Cortex of kidney (tissue), 1 donor: ENCODE data around the gene TK2.
"Not testable (repeated sequence)": the region's sequence is repeated elsewhere in the genome, so short reads cannot be mapped to it uniquely, and the experiment has no call there.

Source experiments
- DNase-seq: peaks from one replicate; lab custom pipeline; 2025; lab: John Stamatoyannopoulos, UW

The TK2 gene

DNA sequence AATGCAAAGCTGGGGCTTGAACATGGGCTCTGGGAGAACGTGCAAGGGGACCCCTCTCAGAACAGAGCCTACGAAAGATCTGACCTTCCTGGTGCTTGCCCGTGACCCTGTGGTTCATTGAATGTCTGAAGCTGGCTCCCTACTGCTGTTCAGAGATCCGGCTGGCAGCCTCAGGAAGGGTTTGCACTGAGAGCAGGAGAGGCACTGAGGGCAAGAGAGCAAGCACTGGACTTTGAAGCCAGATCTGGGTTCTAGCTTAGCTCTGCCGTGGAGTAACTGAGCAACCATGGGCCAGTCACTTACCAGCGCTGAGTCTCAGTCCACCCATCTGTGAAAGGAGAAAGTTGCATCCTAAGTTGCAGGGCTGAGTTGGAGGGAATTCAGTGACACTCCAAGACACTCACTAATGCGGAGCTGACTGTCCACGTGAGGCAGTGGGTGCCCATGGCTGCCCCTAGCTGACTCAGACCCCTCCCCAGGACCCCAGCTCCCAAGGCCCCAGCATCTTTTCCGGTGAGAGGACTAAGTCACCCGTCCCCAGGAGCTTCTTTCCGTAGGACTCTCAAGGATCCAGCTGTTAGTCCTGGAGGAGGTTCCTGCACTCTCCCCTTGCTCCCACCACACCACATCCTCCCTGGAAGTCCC lies 81.5 kb downstream of the TK2 start:
- no peak for DNase-seq

- DNase-seq: no peak
Measured at GRCh38 chr16:66467611-66468010, 82.3 kb downstream of the TK2 start.

- not testable (repeated sequence) for DNase-seq
Measured at GRCh38 chr16:66466636-66467035, 83.3 kb downstream of the TK2 start.

GRCh38 chr16:66465946-66466345 lies 84.0 kb downstream of the TK2 start:
- not testable (repeated sequence) for DNase-seq

DNA sequence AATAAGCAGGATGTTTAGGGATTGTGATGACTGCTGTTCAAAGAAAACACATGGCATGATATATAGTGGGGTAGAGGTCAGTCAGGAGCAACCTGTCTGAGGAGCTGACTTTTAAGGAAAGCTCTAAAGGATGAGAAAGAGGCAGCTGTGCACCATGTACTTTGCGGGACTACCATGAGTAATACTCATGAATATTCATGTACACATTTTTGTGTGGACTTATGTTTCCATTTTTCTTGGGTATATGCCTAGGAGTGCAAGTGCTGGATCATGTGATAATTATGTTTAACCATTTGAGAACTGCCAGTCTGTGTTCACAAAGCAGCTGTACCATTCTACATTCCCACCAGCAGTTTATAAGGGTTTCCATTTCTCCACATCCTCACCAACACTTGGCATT lies 87.0 kb downstream of the TK2 start:
- DNase-seq: no peak

DNA sequence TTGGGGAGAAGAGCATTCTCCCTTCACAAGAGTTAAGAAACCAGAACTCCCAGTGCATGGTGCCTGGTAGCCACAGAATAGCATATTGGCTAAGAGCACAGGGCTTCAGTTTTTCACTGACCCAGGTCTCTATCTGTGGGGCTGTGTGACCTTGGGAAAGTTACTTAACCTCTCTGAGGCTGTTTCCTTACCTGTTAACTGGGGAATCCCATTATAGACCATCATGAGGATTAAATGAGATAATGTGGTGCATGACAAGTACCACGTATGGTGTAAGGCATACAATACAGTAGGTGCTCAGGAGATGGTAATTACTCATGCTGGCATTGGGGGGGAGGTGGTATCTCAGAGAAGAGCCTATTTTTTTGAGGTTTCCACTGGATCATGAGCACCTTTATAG lies 89.2 kb downstream of the TK2 start:
- DNase-seq: no peak

DNA sequence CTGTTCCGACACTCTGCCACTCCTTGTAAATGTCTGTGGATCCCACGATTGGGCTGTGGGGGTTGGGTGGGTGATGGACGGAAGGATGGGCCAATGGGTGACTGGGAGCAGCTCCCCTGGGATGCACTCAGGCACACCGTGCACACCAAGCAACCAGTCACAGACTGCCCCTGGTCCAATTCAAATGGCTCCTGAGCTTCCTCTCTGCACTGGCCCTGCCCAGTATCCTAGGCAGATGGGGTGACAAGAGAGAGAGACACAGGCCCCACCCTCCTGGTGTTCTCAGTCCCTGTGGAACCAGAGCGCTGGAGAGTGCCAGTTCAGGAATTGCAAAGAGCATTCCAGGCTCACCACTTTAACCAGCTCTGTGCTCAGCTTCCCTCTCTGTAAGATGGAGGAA lies 90.0 kb downstream of the TK2 start:
- no peak for DNase-seq

DNA sequence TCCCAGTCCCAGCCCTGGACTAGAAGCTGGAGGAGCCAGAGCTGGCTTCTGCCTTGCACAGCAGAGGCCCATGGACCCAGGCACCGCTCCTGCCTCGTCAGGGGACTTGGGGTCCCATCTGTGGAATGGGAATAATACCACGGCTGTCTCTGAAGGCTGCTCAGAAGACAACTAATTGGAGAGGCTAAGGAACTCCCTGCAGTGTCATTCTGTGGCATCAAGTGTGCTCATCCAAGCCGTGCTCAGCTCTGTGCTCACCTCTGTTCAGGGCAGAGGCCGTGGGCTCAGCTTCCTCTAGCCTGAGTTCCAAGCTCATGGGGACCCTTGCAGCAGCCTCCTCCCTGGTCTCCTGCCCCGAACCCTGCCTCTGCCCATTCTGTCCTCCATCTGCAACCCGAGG lies 91.1 kb downstream of the TK2 start:
- no peak for DNase-seq

GRCh38 chr16:66458292-66458691 lies 91.6 kb downstream of the TK2 start:
- DNase-seq: no peak
